Trophoblast cell (in vitro differentiated cells and primary cell): ENCODE measurements around the gene VSIG2.

Experiments
- DNase-seq, 2 donors: peaks; one replicate each; pipeline ENCODE4 v3.0.0-alpha.2; 2016
- H2AFZ ChIP-seq: 2 replicates; pipeline ENCODE4 v1.6.1; 2013; ENCODE audit warnings: low read length, moderate library complexity, mild to moderate bottlenecking; ENCODE audit not compliant: insufficient read depth, poor library complexity
- H2AK5ac ChIP-seq: 2 replicates; pipeline ENCODE4 v1.6.1; 2013; ENCODE audit warnings: mild to moderate bottlenecking, low read length
- H2BK120ac ChIP-seq: 2 replicates; pipeline ENCODE4 v1.6.1; 2013; ENCODE audit warnings: low read length, mild to moderate bottlenecking, moderate library complexity; ENCODE audit not compliant: insufficient read depth, poor library complexity
- H2BK12ac ChIP-seq: 2 replicates; pipeline ENCODE4 v1.6.1; 2013; ENCODE audit warnings: mild to moderate bottlenecking, low read length, moderate library complexity
- H2BK5ac ChIP-seq: 2 replicates; pipeline ENCODE4 v1.6.1; 2013; ENCODE audit warnings: low read length, low read depth, moderate library complexity, mild to moderate bottlenecking; ENCODE audit not compliant: poor library complexity
- H3K14ac ChIP-seq: 2 replicates; pipeline ENCODE4 v1.6.1; 2013; ENCODE audit warnings: mild to moderate bottlenecking, low read length
- H3K18ac ChIP-seq: 2 replicates; pipeline ENCODE4 v1.6.1; 2013; ENCODE audit warnings: mild to moderate bottlenecking, low read length
- H3K23ac ChIP-seq: 2 replicates; pipeline ENCODE4 v1.6.1; 2013; ENCODE audit warnings: low read length
- H3K27ac ChIP-seq: 2 replicates; pipeline ENCODE4 v1.5.1; 2013; ENCODE audit warnings: low read depth, mild to moderate bottlenecking, inconsistent platforms, low read length, moderate library complexity
- H3K27me3 ChIP-seq: 2 replicates; pipeline ENCODE4 v1.6.1; 2013; ENCODE audit warnings: inconsistent platforms, mild to moderate bottlenecking, low read length, moderate library complexity; ENCODE audit not compliant: insufficient read depth
- H3K36me3 ChIP-seq, 2 experiments: 1 replicate in 1 of 2; 2 replicates in 1 of 2; pipeline ENCODE4 v1.6.1; 2013; ENCODE audit warnings: low read length in 2 of 2, mild to moderate bottlenecking in 2 of 2, moderate library complexity in 1 of 2; ENCODE audit not compliant: insufficient read depth in 2 of 2, control insufficient read depth in 1 of 2
- H3K4ac ChIP-seq: 2 replicates; pipeline ENCODE4 v1.6.1; 2013; ENCODE audit warnings: low read depth, mild to moderate bottlenecking, low read length, moderate library complexity
- H3K4me1 ChIP-seq, 2 experiments: 1 replicate in 1 of 2; 2 replicates in 1 of 2; pipeline ENCODE4 v1.6.1; 2013; ENCODE audit warnings: low read length in 2 of 2, mild to moderate bottlenecking in 2 of 2, moderate library complexity in 1 of 2; ENCODE audit not compliant: insufficient read depth in 2 of 2, control insufficient read depth in 1 of 2
- H3K4me2 ChIP-seq: 2 replicates; pipeline ENCODE4 v1.6.1; 2013; ENCODE audit warnings: inconsistent platforms, mild to moderate bottlenecking, low read length, moderate library complexity
- H3K4me3 ChIP-seq: 2 replicates; pipeline ENCODE4 v1.5.1; 2013; ENCODE audit warnings: mild to moderate bottlenecking, low read depth, low read length, inconsistent platforms
- H3K79me1 ChIP-seq: one replicate; pipeline ENCODE4 v1.6.1; 2013; ENCODE audit warnings: low read length
- H3K79me2 ChIP-seq: 2 replicates; pipeline ENCODE4 v1.6.1; 2013; ENCODE audit warnings: low read length, mild to moderate bottlenecking; ENCODE audit not compliant: control insufficient read depth, insufficient read depth, poor library complexity
- H3K9ac ChIP-seq: 2 replicates; pipeline ENCODE4 v1.6.1; 2013; ENCODE audit warnings: mild to moderate bottlenecking, low read length
- H3K9me3 ChIP-seq: 2 replicates; pipeline ENCODE4 v1.6.1; 2013; ENCODE audit warnings: low read depth, mild to moderate bottlenecking, control low read depth, inconsistent platforms, low read length; ENCODE audit not compliant: insufficient read depth
- H4K12ac ChIP-seq: 2 replicates; pipeline ENCODE4 v1.6.1; 2013; ENCODE audit warnings: low read depth, mild to moderate bottlenecking, low read length, moderate library complexity
- H4K8ac ChIP-seq: 2 replicates; pipeline ENCODE4 v1.6.1; 2013; ENCODE audit warnings: low read depth, mild to moderate bottlenecking, low read length, moderate library complexity
- H4K91ac ChIP-seq: one replicate; pipeline ENCODE4 v1.6.1; 2013; ENCODE audit warnings: low read depth, mild to moderate bottlenecking, low read length, moderate library complexity
- WGBS: extraction: QIAGEN DNeasy Blood & Tissue Kit; methylation state at CpG from one replicate; pipeline ENCODE4 v1.1.7; 2013; ENCODE audit warnings: missing lambda C conversion rate; ENCODE audit not compliant: insufficient read length, insufficient coverage; ENCODE audit errors: extremely low coverage; 5-methylcytosine and 5-hydroxymethylcytosine counted together

The VSIG2 gene

GRCh38 chr11:124749912-124750311 is 2.1 kb downstream of the VSIG2 start:
- no CpG with 5 or more reads among the region's 1 CpG for WGBS
- Histone ChIP-seq H2BK120ac (no peak overlapping the region), H2AK5ac (no peak overlapping the region)

DNA sequence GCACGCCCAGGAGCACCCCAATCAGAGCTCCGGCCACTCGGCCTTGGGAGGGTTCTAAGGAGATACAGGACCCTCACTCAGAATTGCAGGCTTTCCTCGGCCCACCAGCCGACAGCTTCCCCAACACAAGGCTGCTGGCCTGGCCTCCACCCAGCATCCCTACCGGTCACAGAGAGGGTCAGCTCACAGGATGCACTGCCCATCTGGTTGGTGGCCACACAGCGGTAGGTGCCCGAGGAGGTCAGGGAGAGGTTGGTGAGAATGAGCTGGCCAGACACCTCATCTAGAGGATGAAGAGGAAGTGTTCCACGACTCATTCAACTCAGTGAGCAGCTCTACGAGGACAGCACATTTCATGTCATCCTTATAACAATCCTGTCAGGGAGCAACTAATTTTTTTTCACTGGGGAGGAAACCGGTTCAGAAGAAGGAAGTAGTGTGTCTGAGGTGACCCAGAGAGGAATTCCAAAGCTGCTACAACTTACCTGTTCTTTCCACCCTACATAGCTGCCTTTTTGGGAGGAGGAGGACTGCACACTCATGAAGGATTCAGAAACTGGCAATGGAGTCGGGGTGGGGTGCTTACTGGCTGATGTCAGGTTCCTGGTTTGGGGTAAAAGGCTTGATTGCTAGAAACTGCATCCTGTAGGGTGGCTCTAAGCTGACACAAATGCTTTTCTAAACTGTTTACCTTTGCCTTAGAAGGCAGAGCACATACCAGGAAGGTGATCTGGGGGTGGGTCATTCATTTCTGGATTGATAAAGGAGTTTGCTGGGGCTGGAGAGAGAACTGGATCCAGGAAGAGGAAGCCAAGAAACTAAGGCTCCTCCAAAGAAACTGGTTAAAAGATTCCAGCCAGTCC is 3.3 kb downstream of the VSIG2 start:
- Histone ChIP-seq H3K79me2 (no peaks in the 10 kb centered on the region), H4K12ac (no peak overlapping the region), H3K27ac (no peak overlapping the region), H3K18ac (no peak overlapping the region), H3K9me3 (peaks cover 6% of the 10 kb centered on the region), H3K4me3 (no peak overlapping the region), H3K9ac (no peak overlapping the region), H2AFZ (no peak overlapping the region), H3K14ac (no peak overlapping the region), H4K8ac (no peak overlapping the region), H3K36me3 (no peaks in the 10 kb centered on the region), H3K4me1 (peaks cover 6 to 12% of the 10 kb centered on the region in 2 experiments), H3K4ac (no peak overlapping the region), H3K23ac (no peak overlapping the region), H3K27me3 (peaks cover 75% of the 10 kb centered on the region), H3K79me1 (no peaks in the 10 kb centered on the region), H2BK12ac (no peak overlapping the region), H4K91ac (no peak overlapping the region), H2BK5ac (no peak overlapping the region), H2AK5ac (no peak overlapping the region), H3K4me2 (no peak overlapping the region), H2BK120ac (no peak overlapping the region)
- DNase-seq, result no peak
- no CpG with 5 or more reads among the region's 12 CpGs for WGBS

More at GRCh38 chr11:124749912-124750311, 2.1 kb downstream of the VSIG2 start:
- H3K4me3 ChIP-seq, result no peak overlapping the region
- H3K23ac ChIP-seq, result no peak overlapping the region
- H2BK12ac ChIP-seq, result no peak overlapping the region
- peaks cover 68% of the 10 kb centered on the region for H3K27me3 ChIP-seq
- H3K79me2 ChIP-seq, result no peaks in the 10 kb centered on the region
- no peak overlapping the region for H2AFZ ChIP-seq
- no peaks in the 10 kb centered on the region for H3K79me1 ChIP-seq
- H3K36me3 ChIP-seq, result no peaks in the 10 kb centered on the region
- H4K8ac ChIP-seq, result no peak overlapping the region
- H3K14ac ChIP-seq, result no peak overlapping the region
- DNase-seq, result no peak
- no peak overlapping the region for H3K9ac ChIP-seq
- no peak overlapping the region for H3K18ac ChIP-seq
- H2BK5ac ChIP-seq, result no peak overlapping the region
- H3K9me3 ChIP-seq, result peaks cover 6% of the 10 kb centered on the region
- H3K27ac ChIP-seq, result no peak overlapping the region
- H3K4me1 ChIP-seq, result peaks cover 6 to 12% of the 10 kb centered on the region in 2 experiments
- H3K4me2 ChIP-seq, result no peak overlapping the region
- no peak overlapping the region for H3K4ac ChIP-seq
- no peak overlapping the region for H4K12ac ChIP-seq
- no peak overlapping the region for H4K91ac ChIP-seq

- H4K12ac ChIP-seq, result no peak overlapping the region
- WGBS, result no CpG with 5 or more reads among the region's 7 CpGs
- H3K36me3 ChIP-seq, result no peaks in the 10 kb centered on the region
- no peak overlapping the region for H3K27ac ChIP-seq
- H4K91ac ChIP-seq, result no peak overlapping the region
- H3K9me3 ChIP-seq, result peaks cover 2% of the 10 kb centered on the region
- H3K4me2 ChIP-seq, result no peak overlapping the region
- H3K79me2 ChIP-seq, result no peaks in the 10 kb centered on the region
- H3K9ac ChIP-seq, result no peak overlapping the region
- no peak overlapping the region for H2BK12ac ChIP-seq
- H3K18ac ChIP-seq, result no peak overlapping the region
- no peak overlapping the region for H2AFZ ChIP-seq
- no peak overlapping the region for H3K23ac ChIP-seq
- no peaks in the 10 kb centered on the region for H3K79me1 ChIP-seq
- no peak overlapping the region for H3K14ac ChIP-seq
- H2BK120ac ChIP-seq, result no peak overlapping the region
- H4K8ac ChIP-seq, result no peak overlapping the region
- H3K4me3 ChIP-seq, result no peak overlapping the region
- no peak overlapping the region for H2BK5ac ChIP-seq
- peaks cover 6 to 12% of the 10 kb centered on the region in 2 experiments for H3K4me1 ChIP-seq
- no peak for DNase-seq
- H3K27me3 ChIP-seq, result peaks cover 79% of the 10 kb centered on the region
- H3K4ac ChIP-seq, result no peak overlapping the region
- no peak overlapping the region for H2AK5ac ChIP-seq
Measured at GRCh38 chr11:124748100-124748418, 4.0 kb downstream of the VSIG2 start.

DNA sequence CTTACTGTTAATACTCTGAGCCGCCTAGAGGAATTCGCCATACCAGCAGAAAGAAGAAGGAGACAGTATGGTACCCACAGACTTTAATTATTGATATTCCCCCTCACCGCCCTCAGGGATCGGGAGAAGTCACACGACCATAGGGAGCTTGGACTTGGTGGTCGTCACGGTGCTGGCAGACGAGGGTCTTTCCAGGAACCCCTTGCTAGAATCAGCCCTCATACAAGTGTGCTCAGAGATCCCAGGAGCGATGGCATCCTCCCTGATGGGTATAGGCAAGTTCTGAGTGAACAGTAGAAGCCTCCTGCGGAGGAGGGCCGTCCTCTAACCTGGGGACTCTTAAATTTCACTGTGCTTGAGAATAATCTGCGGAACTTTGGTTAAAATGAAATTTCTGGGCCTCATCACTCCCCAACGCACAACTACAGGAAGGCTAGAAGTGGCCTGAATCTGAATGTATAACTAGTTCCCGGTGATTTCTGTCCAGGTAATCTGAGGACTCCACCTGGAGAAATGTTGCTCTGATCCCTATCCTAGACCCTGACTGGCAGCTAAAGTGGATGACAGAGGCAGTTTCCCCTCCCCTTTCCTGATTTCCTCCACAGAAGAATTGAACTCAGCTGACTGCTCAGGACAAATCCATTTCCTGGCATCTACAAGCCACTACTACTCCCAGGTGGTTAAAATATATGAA is 4.5 kb downstream of the VSIG2 start:
- Histone ChIP-seq H3K27me3 (peaks cover 80% of the 10 kb centered on the region), H3K23ac (no peak overlapping the region), H3K27ac (no peak overlapping the region), H3K4ac (no peak overlapping the region), H4K91ac (no peak overlapping the region), H3K79me2 (no peaks in the 10 kb centered on the region), H3K36me3 (no peaks in the 10 kb centered on the region), H3K4me3 (no peak overlapping the region), H2BK120ac (no peak overlapping the region), H2BK5ac (no peak overlapping the region), H2AK5ac (no peak overlapping the region), H2AFZ (no peak overlapping the region), H3K4me1 (peaks cover 6 to 12% of the 10 kb centered on the region in 2 experiments), H3K9ac (no peak overlapping the region), H4K12ac (no peak overlapping the region), H4K8ac (no peak overlapping the region), H3K79me1 (no peaks in the 10 kb centered on the region), H3K9me3 (peaks cover 2% of the 10 kb centered on the region), H2BK12ac (no peak overlapping the region), H3K18ac (no peak overlapping the region), H3K4me2 (peak overlapping the region; percentile 38), H3K14ac (no peak overlapping the region)
- no peak for DNase-seq
- WGBS, result no CpG with 5 or more reads among the region's 14 CpGs
